ENCODE results near the gene TCEANC.
"Not testable (repeated sequence)": the region's sequence is repeated elsewhere in the genome, so short reads cannot be mapped to it uniquely, and the experiment has no call there.

Gene TCEANC, protein sequence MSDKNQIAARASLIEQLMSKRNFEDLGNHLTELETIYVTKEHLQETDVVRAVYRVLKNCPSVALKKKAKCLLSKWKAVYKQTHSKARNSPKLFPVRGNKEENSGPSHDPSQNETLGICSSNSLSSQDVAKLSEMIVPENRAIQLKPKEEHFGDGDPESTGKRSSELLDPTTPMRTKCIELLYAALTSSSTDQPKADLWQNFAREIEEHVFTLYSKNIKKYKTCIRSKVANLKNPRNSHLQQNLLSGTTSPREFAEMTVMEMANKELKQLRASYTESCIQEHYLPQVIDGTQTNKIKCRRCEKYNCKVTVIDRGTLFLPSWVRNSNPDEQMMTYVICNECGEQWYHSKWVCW

DNA sequence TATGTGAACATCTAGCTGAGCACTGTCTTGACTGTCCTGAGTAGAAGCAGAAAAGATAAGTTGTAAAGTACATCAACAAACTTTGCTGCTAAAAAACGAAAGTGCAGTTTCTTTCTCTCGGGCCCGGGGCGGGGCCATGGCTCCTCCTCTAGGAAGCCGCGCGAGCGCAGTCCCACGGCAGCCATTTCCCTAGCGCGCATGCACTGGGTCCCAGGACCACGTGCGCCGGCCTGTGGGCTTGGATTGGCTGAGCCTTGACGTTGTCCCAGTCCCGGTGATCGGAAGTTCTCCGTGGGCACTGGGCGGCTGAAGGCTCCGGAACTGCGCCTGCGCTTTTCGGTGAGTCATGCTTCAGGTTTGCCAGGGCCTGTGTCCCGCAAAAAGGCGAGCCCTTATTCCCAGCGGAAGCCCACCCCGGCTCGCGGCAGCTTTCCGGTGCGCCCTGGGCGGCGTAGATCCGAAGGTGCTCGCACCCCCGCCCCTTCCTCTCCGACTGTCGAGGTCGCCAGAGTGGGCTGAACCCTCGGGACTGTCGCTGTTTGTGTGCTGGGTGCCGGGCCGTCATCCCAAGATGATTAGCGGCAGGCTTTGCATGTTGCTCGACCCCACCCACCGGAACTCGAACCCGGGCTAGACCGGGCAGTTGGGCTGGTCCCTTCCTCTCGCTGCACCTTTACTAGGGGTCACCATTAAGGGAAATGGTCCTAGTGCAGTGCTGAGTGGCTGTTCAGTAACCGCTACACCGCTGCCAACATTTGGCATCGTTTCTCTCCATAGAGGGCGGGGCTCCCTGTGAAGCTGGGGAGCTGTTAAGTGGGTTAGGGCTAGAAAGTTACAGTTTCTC lies at the start of gene TCEANC:
TSS of gene TCEANC (plus strand) at position 292 of the 844 bp plus-strand sequence. CDS start 9,368 bp downstream, outside the sequence.
- peak; percentile 92 for DNase-seq

DNA sequence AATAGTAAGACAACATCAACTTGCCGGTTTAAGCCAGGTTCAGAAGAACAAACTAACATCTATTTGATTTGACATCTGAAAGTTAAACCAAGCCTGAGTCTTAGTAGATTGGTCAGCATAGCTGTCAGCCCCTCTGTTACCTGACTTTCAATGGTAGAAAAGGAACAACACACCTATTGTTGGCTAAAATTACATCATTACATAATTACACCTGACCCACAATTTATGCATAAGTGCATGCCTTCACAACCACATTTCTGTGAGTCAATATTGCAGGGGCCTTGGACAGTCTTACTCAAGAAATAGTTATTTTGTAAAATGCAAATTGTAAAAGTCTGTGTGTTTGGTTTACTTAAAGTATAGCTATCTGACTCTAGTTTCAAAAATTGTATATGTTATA lies 47.3 kb upstream of the TCEANC start:
- no peak for DNase-seq

DNA sequence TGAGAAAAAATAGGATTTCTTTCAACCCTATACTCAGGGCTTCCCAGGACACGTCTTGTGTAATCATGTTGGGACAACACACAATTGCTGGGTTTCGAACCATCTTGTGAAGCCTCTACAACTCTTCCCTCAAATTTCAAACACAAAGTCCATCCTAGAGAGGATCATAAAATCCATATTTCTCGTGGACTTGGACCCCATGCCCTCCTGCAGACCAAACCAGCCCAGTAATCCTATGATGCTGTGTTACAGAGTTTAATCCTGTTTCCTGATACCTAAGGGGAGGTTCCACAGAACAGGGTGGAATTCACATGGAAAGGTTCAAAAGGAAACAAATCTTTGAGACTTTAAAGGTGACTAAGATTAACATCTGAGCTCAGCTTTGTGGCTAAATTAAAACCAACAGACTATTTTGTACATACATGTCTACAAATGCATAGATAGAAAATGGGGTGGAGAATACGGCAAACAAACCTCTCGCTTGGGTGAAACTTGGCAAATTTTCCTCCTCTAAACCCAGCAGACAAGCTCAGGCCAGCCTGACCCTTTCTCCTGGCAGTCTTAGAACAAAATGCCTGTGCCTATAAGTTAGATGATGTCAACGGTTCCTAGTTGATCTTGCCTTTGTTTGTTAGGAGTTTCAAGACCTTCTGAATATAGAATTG lies 45.5 kb upstream of the TCEANC start:
- DNase-seq = no peak

DNA sequence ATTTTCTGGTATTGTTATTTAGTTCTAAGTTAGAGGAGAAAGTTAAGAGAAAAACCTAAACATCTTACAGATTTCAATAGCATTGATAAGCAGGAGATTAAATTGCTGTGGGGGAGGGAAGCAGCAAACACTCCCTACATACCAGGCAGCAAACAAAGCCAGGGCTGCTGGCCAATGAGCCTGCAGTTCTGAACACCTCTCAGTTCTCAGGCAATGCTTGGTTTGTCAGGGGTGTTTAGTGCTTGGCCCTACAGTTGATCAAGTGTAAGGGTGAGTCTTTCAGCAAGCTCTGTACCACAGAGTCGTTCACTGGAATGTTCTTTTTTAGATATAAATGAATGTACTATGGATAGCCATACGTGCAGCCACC lies 45.0 kb upstream of the TCEANC start:
- DNase-seq = no peak

DNA sequence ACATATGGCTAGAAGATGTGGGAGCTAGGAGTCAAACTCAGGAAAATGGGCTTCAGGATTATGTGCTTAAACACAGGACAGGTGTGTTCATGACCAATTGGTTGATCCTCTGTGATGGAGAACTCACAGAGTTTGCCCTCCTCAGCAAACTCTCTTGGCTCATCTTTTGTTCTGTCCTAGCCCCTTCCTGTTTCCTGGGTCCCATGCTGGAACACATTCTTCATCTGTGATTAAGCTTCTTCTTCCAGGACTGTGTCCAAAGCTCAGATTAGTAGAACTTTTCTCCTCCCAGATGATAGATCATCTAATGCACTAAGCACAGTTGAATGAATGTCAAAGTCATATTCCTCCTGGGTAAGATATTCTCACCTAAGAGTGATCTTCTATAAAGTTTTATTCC lies 38.8 kb upstream of the TCEANC start:
- DNase-seq = no peak

DNA sequence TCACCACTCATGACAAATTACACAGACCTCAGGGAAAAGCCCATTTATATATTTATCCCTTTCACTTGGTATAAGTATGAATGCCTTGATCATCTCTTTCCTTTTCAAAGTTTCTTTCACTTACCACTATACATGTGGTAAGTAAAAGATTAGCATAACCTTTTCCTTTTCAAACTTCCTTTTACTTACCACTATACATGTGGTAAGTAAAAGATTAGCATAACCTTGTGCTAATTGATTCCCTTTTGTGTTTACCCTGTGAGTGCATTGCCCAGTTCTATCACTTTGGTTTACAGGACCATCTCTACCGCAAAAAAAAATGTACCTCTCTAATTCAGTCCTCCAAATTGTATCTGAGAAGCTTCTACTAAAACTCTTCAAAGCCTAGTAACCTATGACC lies 32.7 kb upstream of the TCEANC start:
- no peak for DNase-seq

DNA sequence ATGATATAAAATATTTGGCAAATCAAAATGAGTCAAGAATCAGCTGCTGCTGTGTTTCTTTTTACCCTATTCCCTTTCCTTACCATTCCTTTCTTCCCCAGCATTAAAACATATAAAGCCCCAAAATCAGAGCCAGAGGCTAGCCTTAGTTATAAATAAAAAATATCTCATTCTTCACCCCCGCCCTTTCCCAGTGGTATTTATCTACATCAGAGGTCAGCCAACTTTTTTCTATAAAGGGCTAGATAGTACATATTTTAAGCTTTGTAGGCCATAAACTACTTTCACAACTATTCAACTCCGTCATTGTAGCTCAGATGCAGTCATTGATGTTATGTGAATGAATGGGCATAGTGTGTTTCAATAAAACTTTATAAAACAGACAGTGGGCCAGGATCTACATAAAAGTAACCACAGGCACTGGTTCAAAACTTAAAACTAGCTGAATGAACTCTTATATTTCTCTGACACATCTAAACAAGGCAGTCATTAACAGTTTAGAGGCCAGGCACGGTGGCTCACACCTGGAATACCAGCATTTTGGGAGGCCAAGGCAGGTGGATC lies 30.5 kb upstream of the TCEANC start:
- DNase-seq = no peak

DNA sequence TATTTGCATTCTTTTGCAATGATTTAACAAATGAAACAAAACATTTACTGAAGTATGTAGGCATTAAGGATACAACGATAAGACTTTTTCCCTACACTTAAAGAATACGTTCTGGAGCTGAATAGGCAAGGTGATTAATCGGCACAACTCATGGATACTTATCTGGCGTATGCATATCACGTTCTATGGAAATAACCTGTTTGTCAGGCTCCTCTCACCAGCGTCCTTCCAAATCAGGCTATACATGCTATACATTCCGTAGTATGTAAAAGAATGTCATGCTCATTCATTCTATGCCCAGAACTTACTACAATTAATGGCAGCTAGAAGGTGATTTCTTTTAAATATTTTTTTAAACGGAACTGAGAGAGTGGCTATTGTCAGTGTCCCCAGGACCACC lies 25.6 kb upstream of the TCEANC start:
- no peak for DNase-seq

DNA sequence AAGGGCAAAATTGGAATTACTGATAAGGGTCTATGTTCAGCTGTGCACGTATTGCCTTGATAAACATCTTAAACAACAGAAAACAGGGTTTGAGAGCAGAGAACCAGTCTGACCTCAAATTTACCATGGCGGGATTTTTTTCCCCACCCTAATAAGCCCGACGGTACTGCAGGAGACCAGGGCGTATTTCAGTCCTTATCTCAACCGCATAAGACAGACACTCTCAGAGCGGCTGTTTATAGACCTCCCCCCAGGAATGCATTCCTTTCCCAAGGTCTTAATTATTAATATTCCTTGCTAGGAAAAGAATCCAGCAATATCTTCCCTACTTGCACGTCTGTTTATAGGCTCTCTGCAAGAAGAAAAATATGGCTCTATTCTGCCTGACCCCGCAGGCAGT lies 15.7 kb upstream of the TCEANC start:
- not testable (repeated sequence) for DNase-seq

DNA sequence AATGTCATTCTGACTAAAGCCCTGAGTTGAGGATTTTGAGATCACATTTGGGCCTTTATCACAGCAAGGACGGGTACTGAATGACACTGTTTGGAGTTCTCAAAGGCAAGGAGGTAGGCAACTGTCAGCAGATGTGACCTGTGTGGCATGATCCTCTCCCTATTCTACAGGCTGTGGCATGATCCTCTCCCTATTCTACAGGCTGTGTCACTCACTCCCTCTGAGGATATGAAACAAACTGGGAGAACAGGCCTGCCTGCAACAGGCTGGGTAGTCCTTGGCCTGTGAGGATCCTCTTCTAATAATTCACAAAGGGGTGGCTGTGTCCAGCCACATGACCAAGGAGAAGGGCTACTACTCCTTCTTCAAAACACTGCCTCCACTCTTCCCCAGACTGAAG lies 14.9 kb upstream of the TCEANC start:
- no peak for DNase-seq

DNA sequence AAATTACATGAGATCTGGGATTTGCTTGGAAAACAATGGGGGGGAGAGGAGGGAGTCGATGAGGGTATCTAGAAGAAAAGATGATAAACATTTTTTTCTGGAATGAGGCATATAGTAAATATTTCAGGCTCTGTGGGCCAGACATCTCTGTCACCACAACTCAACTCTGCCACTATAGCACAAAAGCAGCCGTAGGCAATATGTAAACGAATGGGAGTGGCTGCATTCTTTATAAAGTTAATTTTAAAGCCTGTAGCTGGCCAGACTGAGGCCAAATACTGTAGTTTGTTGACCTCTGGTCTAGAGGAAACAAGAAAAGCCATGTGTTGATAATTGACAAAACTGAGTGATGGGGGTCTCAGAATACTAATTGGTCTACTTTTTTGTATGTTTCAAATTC lies 14.1 kb upstream of the TCEANC start:
- no peak for DNase-seq

DNA sequence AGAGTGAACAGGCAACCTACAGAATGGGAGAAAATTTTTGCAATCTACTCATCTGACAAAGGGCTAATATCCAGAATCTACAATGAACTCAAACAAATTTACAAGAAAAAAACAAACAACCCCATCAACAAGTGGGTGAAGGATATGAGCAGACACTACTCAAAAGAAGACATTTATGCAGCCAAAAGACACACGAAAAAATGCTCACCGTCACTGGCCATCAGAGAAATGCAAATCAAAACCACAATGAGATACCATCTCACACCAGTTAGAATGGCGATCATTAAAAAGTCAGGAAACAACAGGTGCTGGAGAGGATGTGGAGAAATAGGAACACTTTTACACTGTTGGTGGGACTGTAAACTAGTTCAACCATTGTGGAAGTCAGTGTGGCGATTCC lies 11.3 kb upstream of the TCEANC start:
- DNase-seq = not testable (repeated sequence)

DNA sequence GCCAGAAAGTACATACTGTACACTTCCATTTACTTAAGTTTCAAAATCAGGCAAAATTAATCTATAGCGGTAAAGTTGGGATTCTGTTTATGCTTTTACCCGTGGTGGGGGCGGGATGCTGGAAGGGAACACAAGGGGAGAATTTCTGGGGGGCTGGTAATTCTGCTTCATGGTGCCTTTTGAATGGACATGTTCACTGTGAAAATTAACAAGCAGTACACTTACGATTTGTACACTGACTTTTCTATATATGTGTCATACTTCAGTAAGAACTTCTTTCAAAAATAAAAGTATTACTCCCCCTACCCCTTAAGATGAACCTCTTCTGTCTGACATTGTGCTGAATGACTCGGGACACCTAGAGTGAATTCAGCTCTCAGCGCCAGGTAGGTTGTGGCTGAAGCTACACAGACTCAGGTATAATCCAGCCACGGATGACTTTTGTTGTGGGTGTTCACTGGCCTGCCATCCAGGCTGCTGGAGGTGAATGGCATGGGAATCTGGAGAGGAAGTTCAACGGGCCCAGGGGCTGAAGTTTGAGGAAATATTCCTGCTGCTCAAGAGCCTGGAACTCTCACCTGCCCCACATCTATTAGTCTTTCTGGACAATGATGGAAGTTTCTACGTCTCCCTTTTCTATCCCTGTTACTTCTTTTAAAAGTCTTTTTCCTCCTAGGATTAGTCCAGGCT lies 7.3 kb upstream of the TCEANC start:
- no peak for DNase-seq

DNA sequence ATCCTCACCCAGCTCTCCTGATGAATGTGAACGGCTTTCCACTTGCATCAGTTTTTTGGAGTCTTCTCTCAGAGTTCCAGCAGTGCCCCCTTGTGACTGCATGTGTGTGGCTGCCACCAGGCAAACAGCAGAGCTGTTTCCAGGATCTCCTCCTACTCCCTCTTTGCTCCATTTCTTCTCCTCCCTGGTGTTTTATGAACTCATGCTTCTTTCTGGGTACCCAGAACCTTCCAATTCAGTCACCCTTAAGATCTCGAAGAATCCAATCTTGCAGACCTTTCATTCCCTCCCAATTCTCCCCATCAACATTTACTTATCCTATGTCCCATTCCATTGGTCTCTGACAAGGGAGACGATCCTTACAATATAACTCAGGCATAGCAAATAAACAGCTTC lies 6.8 kb upstream of the TCEANC start:
- peak; percentile 49 for DNase-seq

DNA sequence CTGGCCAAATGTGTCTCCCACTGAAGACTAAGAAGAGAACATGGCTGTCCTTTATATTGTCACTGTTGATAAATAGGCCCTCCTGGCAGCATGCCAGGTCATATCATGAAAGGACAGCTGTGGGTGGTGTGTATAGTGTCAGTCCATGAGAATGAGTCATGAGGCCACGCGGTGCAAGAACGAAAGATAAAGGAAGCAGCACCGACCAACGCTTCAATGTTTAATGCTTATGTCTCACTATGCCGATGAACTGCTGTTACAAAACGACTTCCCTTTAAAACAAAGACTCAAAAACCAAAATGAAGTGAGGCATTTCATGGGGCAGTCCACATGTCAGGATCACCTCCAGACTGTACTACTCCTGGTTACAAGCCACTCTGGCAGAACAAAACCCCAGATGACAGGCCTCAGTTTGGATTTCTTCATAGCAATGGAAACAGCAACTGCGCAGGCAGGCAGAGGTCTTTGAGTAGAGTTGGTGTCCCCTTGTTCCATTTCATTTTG lies 5.2 kb upstream of the TCEANC start:
- DNase-seq = peak; percentile 70

DNA sequence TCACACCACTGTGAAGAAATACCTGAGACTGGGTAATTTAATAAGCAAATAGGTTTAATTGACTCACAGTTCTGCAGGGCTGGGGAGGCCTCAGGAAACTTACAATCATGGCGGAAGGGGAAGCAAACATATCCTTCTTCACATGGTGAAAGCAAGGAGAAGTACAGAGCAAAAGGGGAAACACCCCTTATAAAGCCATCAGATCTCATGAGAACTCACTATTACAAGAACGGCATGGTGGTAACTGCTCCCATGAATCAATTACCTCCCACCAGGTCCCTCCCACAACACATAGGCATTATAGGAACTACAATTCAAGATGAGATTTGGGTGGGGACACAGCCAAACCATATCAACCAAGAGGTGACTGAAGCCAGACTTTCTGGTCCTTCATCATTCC lies 4.6 kb upstream of the TCEANC start:
- not testable (repeated sequence) for DNase-seq

DNA sequence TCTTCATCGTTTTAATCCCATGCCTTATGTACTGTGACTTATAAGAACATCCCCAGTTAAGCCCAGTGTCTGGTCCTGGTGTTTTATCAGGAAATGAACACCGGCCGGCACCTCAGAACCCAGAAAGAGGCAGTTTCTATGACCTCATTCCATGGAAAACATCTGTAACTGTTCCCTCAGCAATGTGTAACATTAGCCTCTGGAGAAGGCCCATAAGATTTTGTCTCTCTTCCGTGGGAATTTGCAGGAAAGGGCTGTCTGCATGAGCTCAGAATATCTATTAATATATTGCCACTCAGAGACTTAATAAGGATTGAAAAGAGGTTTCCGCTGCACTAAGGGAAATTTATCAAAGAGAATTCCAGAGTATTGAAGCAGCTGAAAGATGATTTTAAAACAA lies 3.1 kb upstream of the TCEANC start:
- DNase-seq = no peak

DNA sequence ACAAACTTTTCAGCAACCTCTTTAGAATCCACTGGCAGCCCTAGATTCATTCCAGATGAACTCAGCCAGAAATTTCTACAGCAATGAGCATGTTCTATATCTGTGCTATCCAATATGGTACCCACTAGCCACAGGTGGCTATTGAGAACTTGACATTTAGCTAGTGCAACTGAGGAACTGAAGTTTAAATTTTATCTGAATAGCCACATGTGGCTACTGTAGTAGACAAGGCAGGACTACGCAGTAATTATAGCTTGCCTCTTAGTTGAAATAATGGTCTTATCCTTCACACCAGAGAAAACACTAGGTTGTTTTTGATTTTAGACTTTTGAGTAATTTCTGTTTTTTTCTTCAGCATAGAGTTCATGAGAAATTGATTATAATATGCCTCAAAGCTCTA lies 2.6 kb upstream of the TCEANC start:
- no peak for DNase-seq

DNA sequence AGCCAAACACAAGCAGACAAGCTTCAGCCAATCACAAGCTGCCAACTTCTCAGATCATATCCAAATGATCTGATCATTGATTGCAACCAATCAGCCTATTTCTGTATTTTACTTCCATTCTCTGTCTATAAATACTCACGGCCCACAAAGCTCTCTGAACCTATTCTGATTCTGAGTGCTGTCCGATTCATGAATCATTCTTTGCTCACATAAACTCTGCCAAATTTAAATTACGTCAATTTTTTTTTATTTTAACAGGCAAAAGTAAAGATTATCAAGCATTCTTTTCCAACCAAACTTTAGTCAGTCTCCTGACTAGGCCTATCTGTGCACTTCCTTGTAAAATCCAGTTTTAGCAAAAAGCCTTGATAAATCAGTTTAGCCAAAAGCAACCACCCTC lies 1.8 kb upstream of the TCEANC start:
- no peak for DNase-seq

DNA sequence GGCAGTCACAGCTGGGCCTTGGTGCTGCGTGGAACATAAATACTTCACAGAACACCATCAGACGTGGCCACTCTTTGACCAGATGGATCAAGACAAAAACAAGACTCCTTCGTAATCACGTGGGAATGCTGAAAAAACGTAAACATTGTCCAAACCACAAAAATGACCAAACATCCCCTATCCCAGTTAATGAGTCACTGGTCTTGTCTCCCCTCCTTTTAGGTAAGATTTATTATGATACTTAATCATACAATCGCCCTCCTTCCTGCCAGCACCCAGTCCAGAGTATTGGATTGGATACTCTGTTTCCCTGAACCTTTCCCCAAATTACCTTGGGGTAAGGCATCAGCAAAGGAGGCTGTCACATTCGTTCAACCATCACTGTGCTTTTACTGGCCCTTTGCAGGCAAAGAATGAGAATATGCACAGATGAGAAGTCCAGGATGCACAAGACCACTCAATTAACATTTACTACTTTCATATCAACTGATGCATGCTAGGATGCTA lies 601 bp upstream of the TCEANC start:
- no peak for DNase-seq

DNA sequence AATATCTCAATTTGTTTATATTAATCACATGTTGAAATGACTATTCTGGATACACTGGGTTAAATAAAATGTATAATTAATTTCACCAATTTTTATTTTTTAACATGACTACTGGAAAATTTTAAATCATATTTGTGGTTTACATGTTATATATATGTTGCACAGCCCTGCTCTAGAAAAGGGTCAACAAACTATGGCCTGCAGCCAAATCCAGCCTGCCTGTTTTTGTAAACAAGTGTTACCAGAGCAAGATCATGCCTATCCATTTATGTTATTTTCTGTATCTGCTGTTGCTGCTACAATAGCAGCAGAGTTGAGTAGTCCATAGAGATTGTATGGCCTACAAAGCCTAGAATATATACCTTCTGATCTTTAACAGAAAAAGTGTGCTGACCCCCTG lies 1.2 kb downstream of the TCEANC start:
- DNase-seq = no peak

DNA sequence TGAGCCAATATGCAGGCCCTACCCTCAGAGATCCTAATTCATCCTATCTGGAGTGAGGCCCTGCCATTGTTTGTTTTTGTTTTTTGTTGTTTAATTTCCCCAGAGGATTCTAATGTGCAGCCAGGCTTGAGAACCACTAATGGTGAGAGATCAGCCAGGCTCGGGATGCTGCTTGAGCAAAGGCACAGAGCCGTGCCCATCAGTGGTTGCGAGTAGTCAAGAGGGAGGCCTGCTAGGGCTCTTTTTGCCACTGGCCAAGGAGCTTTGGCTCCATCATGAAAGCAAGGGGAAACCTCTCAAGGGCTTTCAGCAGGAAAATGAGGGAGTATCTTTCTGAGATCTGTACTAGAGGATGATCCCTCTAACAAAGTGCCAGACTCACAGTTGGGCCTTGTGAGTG lies 2.7 kb downstream of the TCEANC start:
- DNase-seq = no peak

DNA sequence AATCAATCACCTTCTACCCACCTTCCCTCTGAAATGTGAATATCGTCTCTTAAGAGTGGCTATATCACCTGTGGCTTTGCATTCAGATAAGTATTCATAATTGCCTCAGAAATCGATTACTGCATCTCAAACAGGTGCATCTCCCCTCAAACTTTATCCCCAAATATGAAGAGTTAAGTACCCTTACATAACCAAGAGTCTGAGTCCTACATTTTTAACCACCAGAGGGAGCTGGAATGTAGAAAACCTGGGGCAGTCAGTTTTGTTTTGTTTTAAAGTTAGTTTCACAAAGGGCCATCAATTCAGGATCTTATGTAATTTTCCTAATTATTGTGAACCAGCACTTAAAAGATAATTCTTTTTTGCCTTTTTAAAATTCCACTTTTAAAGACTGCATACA lies 5.7 kb downstream of the TCEANC start:
- DNase-seq = no peak
